Caco-2 (cell line): Measurements from ENCODE around the gene TWIST2. TPM values are rescaled to one million over a fixed set of nuclear protein-coding genes. Genes with fewer than 3 reads are reported as not detected.

Source experiments
- BruUV-seq: library from RNA; stranded (reverse); fragments of 400-500 nt; replicated peaks from 2 replicates; lab custom pipeline; 2021; lab: Mats Ljungman, UMichigan
- CTCF ChIA-PET: fragments of 300-600 bp; sonication (Branson Sonifier 250); formaldehyde crosslinking; loops from one replicate; lab custom pipeline; 2022; ENCODE audit warnings: antibody characterized with exemption; lab: Charles Lee
- POLR2A ChIA-PET: fragments of 300-600 bp; sonication (Branson Sonifier 250); formaldehyde crosslinking; loops from one replicate; lab custom pipeline; 2022; ENCODE audit warnings: antibody characterized with exemption; lab: Charles Lee
- DNase-seq, 2 experiments: peaks; one replicate each; pipeline versions ENCODE4 v3.0.0 to v3.0.0-alpha.2; 2020 to 2022
- H3K27me3 ChIP-seq: replicated peaks from 2 replicates; pipeline ENCODE4 v1.6.0; 2011; ENCODE audit warnings: low read length; ENCODE audit not compliant: control insufficient read depth, insufficient read depth
- H3K36me3 ChIP-seq: 2 replicates; pipeline ENCODE4 v1.5.1; 2011; ENCODE audit warnings: low read length; ENCODE audit not compliant: control insufficient read depth, insufficient read depth
- H3K4me1 ChIP-seq: fragments of 250-450 bp; sonication (Bioruptor Pico); 2 replicates; pipeline ENCODE4 v1.5.1; 2020; ENCODE audit warnings: mild to moderate bottlenecking
- H3K4me3 ChIP-seq: 2 replicates; pipeline ENCODE4 v1.5.1; 2011; ENCODE audit warnings: low read depth, mild to moderate bottlenecking, control low read depth, low read length
- H3K9me3 ChIP-seq: fragments of 250-450 bp; sonication (Bioruptor Pico); 2 replicates; pipeline ENCODE4 v1.5.1; 2020; ENCODE audit warnings: mild to moderate bottlenecking, moderate library complexity
- H3K27ac Mint-ChIP-seq: one replicate; pipeline ENCODE4 v1.8.0; 2022; ENCODE audit warnings: mixed read lengths; ENCODE audit not compliant: unreplicated experiment
- H3K27me3 Mint-ChIP-seq: one replicate; pipeline ENCODE4 v1.8.0; 2022; ENCODE audit warnings: mixed read lengths; ENCODE audit not compliant: insufficient read depth, unreplicated experiment
- H3K36me3 Mint-ChIP-seq: one replicate; pipeline ENCODE4 v1.8.0; 2022; ENCODE audit warnings: mild to moderate bottlenecking, mixed read lengths; ENCODE audit not compliant: insufficient read depth, unreplicated experiment
- H3K4me1 Mint-ChIP-seq: one replicate; pipeline ENCODE4 v1.8.0; 2022; ENCODE audit warnings: low read depth, mixed read lengths; ENCODE audit not compliant: unreplicated experiment
- H3K4me3 Mint-ChIP-seq: one replicate; pipeline ENCODE4 v1.8.0; 2022; ENCODE audit warnings: mild to moderate bottlenecking, moderate library complexity, mixed read lengths; ENCODE audit not compliant: unreplicated experiment
- H3K9me3 Mint-ChIP-seq: one replicate; pipeline ENCODE4 v1.8.0; 2022; ENCODE audit warnings: mixed read lengths; ENCODE audit not compliant: unreplicated experiment
- CTCF ChIP-seq, 2 experiments: fragments of 200-600 bp in 1 of 2; IDR thresholded peaks; 1 replicate in 1 of 2; 2 replicates in 1 of 2; pipeline versions ENCODE4 v1.5.1 to v1.8.0; 2011 to 2022; ENCODE audit warnings: antibody characterized with exemption in 1 of 2, control low read depth in 1 of 2, inconsistent platforms in 1 of 2, low read depth in 1 of 2, low read length in 1 of 2, mild to moderate bottlenecking in 1 of 2, moderate library complexity in 1 of 2; ENCODE audit not compliant: insufficient read depth in 1 of 2, severe bottlenecking in 1 of 2, unreplicated experiment in 1 of 2
- intact Hi-C: fragments of 100-400 bp; cut with micrococcal nuclease; formaldehyde crosslinking; loops from one replicate; pipeline ENCODE4 v1.10.0; 2022; ENCODE audit not compliant: unreplicated experiment
- total RNA-seq: library from RNA; stranded (reverse); gene quantifications from 2 replicates; pipeline ENCODE4 v1.2.3, GENCODE V29; 2022

TWIST2 gene
- total RNA-seq, 1 experiment from 2014 or later = not detected

GRCh38 chr2:238896641-238897040, 48.8 kb downstream of the TWIST2 start:
- TF ChIP-seq CTCF (IDR thresholded peaks at IDR 0.05; ENCODE audit: insufficient read depth in 1 of 2, low read depth in 1 of 2, low read length in 1 of 2, severe bottlenecking in 1 of 2, unreplicated experiment in 1 of 2) = no peak
- BruUV-seq = no TSS peak
- Histone ChIP-seq H3K4me3 (no peak overlapping the region), H3K9me3 (no peaks in the 10 kb centered on the region), H3K4me1 (no peaks in the 10 kb centered on the region), H3K27me3 (no peaks in the 10 kb centered on the region), H3K36me3 (no peaks in the 10 kb centered on the region)
- Mint-ChIP-seq H3K4me3 (no peak overlapping the region), H3K4me1 (no peaks in the 10 kb centered on the region), H3K27me3 (no peaks in the 10 kb centered on the region), H3K9me3 (no peaks in the 10 kb centered on the region), H3K27ac (no peak overlapping the region), H3K36me3 (no peaks in the 10 kb centered on the region)
- no peak for DNase-seq
- POLR2A ChIA-PET = no interaction called here
- CTCF ChIA-PET = no interaction called here
- intact Hi-C loops = no loop called here

GRCh38 chr2:238897122-238897880, 49.4 kb downstream of the TWIST2 start:
- Histone ChIP-seq H3K27me3 (no peaks in the 10 kb centered on the region), H3K36me3 (no peaks in the 10 kb centered on the region), H3K4me1 (no peaks in the 10 kb centered on the region), H3K9me3 (no peaks in the 10 kb centered on the region), H3K4me3 (no peak overlapping the region)
- no peaks in the 10 kb centered on the region for H3K9me3 Mint-ChIP-seq
- H3K4me1 Mint-ChIP-seq = no peaks in the 10 kb centered on the region
- CTCF ChIA-PET = no interaction called here
- H3K4me3 Mint-ChIP-seq = no peak overlapping the region
- H3K36me3 Mint-ChIP-seq = no peaks in the 10 kb centered on the region
- TF ChIP-seq CTCF (IDR thresholded peaks at IDR 0.05; ENCODE audit: insufficient read depth in 1 of 2, low read depth in 1 of 2, low read length in 1 of 2, severe bottlenecking in 1 of 2, unreplicated experiment in 1 of 2) = no peak
- DNase-seq = no peak
- BruUV-seq = no TSS peak
- no peaks in the 10 kb centered on the region for H3K27me3 Mint-ChIP-seq
- POLR2A ChIA-PET = no interaction called here
- intact Hi-C loops = no loop called here
- no peak overlapping the region for H3K27ac Mint-ChIP-seq

- Histone ChIP-seq H3K36me3 (no peaks in the 10 kb centered on the region), H3K27me3 (no peaks in the 10 kb centered on the region), H3K9me3 (no peaks in the 10 kb centered on the region), H3K4me3 (no peak overlapping the region), H3K4me1 (no peaks in the 10 kb centered on the region)
- TF ChIP-seq CTCF (IDR thresholded peaks at IDR 0.05; ENCODE audit: insufficient read depth in 1 of 2, low read depth in 1 of 2, low read length in 1 of 2, severe bottlenecking in 1 of 2, unreplicated experiment in 1 of 2) = no peak
- Mint-ChIP-seq H3K4me3 (no peak overlapping the region), H3K4me1 (no peaks in the 10 kb centered on the region), H3K36me3 (no peaks in the 10 kb centered on the region), H3K27me3 (no peaks in the 10 kb centered on the region), H3K27ac (no peak overlapping the region), H3K9me3 (no peaks in the 10 kb centered on the region)
- no TSS peak for BruUV-seq
- CTCF ChIA-PET = no interaction called here
- no peak for DNase-seq
- intact Hi-C loops = no loop called here
- POLR2A ChIA-PET = no interaction called here
These were observed 50.0 kb downstream of the TWIST2 start for GRCh38 chr2:238897911-238898311.
